Astrocyte of the spinal cord (primary cell): Measurements from ENCODE around the gene NCKAP5L.

ENCODE experiments used
- DNase-seq: peaks from one replicate; pipeline ENCODE4 v3.0.0; 2011; ENCODE audit warnings: low read depth, low spot score
- H3K4me3 ChIP-seq: 2 replicates; pipeline ENCODE4 v1.5.1; 2011; ENCODE audit warnings: low read depth, mild to moderate bottlenecking, low read length, moderate library complexity
- CTCF ChIP-seq: IDR thresholded peaks from 2 replicates; pipeline ENCODE4 v1.5.1; 2012; ENCODE audit warnings: low read depth, mild to moderate bottlenecking, low read length, inconsistent platforms
- in situ Hi-C: cut with HindIII; loops from 2 replicates; pipeline ENCODE4 v1.10.0; 2017; ENCODE audit warnings: low sequenced_read_pairs

Gene NCKAP5L

DNA sequence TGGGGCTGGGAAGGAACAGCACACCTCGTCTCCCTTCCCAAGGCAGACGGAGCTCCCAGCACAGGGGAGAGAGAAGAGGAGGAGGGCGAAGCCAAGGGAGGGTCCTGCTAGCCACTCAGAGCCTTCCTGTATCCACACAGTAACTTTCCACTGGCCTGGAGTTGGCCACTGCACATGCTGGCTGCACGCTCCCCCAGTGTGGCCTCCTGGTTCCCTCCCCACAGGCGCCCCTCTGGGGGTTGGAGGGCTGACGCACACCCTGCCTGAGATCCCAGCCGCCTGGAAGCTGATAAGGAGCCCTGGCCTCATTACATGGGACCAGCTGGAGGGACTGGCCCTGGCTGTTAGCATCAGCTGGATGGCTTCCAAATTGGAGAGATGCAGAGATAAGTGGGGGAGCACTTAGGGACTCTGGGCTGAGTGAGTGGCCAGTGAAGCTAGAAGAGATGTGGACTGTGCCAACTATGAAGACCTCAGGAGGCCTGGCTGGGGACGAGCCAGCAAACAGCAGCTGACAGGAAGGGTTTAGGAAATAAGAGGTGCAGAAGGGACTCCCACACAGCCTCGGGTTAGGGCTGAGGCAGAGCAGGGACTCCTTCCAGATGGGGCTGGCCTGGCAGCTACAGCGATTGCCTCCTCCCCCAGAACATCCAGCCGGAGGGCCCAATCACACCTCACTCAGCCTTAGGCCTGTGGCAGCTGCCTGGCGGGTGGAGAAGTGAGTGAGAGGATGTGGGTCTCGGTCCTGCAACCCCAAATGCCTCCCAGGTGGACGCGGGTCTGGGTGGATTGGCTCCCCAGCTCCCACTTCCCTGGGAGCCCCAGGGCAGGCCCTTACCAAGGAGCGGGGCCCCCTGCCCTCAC lies 41.0 kb upstream of the NCKAP5L start:
- in situ Hi-C loops = no loop called here
- peak; percentile 82 for DNase-seq
- TF ChIP-seq CTCF = no peak
- H3K4me3 ChIP-seq = no peak overlapping the region

GRCh38 chr12:49868449-49868848 lies 40.2 kb upstream of the NCKAP5L start:
- no peak for TF ChIP-seq CTCF
- no peak overlapping the region for H3K4me3 ChIP-seq
- in situ Hi-C loops = no loop called here
- no peak for DNase-seq

DNA sequence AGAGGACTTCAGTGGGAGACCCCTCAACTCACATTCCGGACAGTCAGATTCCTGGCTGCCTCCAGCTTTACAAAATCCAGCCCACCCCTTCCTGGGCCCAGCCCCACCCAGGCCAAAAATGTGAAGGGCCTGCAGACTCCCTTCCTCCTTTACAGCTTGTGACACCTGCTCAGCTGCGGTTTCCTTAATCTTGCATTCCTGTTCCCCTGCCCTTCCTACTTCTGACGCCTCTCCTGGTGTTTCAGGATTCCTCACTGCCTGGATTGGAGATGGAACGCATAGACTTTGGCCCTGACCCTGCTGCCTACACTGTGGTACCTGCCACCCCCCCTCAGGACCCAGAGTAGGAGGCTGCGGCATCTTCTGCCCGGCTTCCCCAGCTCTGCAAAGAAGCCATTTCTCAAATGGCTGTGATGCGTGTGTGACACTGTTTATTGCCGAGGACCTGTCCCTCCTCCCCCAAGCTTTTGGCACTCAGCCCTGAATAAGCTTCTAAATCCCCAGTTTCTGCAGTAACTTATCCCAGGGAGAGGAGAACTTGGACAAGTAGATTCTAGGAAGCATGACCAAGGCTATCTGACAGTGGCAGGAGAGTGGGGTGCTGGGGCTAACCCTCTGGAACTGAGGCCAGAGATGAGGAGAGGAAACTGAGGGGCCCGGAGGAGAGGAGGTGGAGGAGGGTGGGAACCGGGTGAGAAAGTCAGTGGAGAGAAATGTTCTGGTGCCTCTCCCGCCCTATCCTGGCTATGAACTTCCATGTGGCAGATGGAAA lies 39.5 kb upstream of the NCKAP5L start:
- no peak overlapping the region for H3K4me3 ChIP-seq
- no peak for DNase-seq
- in situ Hi-C loops = no loop called here
- TF ChIP-seq CTCF = no peak

- H3K4me3 ChIP-seq = no peak overlapping the region
- in situ Hi-C loops = no loop called here
- DNase-seq = peak; percentile 36
- peak; percentile 97 for TF ChIP-seq CTCF
Measured at GRCh38 chr12:49866859-49867569, 38.8 kb upstream of the NCKAP5L start.

DNA sequence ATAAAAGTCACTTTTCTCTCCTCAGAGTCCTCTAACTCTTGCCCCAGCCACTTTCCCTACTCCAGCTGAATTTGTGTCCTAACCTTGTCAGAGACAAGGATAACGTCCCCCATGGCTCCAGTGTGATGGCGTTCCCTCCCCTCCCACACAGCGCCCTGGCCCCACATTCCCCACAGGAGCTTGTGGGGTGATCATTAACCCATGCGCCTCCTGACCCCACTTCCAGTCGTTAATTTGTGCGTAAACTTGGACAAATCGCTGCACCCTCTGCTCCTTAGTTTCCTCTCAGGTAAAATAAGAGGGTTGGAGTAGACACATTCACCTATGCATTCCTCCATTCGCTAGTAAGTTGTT lies 37.5 kb upstream of the NCKAP5L start:
- TF ChIP-seq CTCF = no peak
- in situ Hi-C loops = no loop called here
- DNase-seq = no peak
- H3K4me3 ChIP-seq = no peak overlapping the region

DNA sequence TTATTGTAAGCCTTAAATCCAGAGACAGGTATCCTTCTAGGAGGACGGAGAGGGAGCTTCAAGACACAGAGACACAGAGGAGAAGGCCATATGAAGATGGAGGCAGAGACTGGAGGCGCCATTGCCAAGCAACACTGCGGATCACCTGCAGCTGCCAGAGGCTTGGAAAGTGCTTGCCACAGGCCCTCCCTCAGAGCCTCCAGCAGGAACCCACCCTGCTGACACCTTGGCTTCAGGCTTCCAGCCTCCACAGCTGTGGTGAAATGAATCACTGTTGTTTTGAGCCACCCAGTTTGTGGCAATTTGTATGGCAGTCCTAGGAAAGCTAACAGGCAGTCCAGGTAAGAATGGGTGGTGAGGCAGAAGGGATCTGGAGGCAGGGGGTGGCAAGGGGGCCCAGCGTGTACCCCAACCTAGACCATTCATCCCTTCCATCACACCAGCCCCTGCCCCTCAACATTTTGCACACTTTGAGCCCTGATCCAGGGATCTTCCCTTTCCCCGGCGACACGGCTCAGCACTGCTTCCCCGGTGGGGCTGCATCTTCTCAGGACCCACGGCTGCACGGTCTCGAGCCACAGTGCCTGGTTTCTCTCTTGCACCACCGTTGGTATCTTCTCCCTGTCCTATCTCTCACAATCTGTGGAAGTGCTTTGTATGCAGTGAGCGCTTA lies 37.0 kb upstream of the NCKAP5L start:
- no peak for TF ChIP-seq CTCF
- in situ Hi-C loops = no loop called here
- DNase-seq = no peak
- H3K4me3 ChIP-seq = no peak overlapping the region
